GM06990 (cell line): ENCODE measurements around the gene CASZ1.

ENCODE experiments used
- DNase-seq: peaks from one replicate; pipeline ENCODE4 v3.0.0-alpha.2; 2011; ENCODE audit not compliant: insufficient read length; ENCODE audit errors: extremely low read depth
- H3K27me3 ChIP-seq: replicated peaks from 2 replicates; pipeline ENCODE4 v1.6.0; 2011; ENCODE audit warnings: low read length; ENCODE audit not compliant: control insufficient read depth, insufficient read depth
- H3K36me3 ChIP-seq: 2 replicates; pipeline ENCODE4 v1.5.1; 2011; ENCODE audit warnings: low read length; ENCODE audit not compliant: control insufficient read depth, insufficient read depth
- H3K4me3 ChIP-seq: replicated peaks from 2 replicates; pipeline ENCODE4 v1.5.1; 2011; ENCODE audit warnings: low read depth, mild to moderate bottlenecking, control low read depth, low read length
- TF ChIP-seq, protein P1 (sequence below): IDR thresholded peaks from 2 replicates; pipeline ENCODE4 v1.5.1; 2011; ENCODE audit warnings: low read length, control low read depth, mild to moderate bottlenecking, inconsistent platforms; ENCODE audit not compliant: insufficient read depth, poor library complexity, severe bottlenecking

CASZ1 gene

DNA sequence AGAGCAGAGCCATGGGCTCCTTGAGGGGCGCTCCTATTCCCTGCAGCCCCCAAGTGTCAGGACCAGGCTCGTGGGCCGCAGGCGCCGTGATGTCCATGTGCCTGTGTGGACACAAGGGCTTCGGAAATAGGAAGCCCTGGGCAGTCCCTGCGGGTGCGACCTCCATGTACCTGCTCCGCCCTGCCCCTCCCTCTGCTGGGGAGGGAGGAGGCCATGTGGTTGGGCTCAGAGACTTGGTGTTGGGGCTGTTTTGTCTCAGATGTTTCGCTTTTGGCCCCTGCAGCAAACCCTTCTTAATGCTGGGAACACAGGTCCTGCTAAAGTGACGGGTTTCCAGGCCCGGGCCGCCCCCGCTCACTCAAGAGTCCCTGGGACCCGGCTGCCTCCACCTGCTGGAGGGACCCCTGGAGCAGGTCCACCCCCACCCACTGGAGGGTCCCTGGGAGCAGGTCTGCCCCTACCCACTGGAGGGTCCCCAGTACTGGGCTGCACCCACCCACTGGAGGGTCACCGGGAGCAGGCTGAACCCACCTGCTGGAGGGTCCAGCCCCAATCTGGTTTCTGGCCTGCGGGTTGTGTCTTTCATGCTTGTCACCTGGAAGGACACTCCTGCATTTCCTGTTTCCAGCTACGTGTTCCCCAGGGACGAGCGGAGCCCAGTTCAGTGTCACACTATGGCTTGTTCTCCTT, 165.2 kb downstream of the CASZ1 start:
- TF ChIP-seq, protein P1, sequence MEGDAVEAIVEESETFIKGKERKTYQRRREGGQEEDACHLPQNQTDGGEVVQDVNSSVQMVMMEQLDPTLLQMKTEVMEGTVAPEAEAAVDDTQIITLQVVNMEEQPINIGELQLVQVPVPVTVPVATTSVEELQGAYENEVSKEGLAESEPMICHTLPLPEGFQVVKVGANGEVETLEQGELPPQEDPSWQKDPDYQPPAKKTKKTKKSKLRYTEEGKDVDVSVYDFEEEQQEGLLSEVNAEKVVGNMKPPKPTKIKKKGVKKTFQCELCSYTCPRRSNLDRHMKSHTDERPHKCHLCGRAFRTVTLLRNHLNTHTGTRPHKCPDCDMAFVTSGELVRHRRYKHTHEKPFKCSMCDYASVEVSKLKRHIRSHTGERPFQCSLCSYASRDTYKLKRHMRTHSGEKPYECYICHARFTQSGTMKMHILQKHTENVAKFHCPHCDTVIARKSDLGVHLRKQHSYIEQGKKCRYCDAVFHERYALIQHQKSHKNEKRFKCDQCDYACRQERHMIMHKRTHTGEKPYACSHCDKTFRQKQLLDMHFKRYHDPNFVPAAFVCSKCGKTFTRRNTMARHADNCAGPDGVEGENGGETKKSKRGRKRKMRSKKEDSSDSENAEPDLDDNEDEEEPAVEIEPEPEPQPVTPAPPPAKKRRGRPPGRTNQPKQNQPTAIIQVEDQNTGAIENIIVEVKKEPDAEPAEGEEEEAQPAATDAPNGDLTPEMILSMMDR, result no peak
- Histone ChIP-seq H3K27me3 (no peaks in the 10 kb centered on the region), H3K36me3 (peaks cover 5% of the 10 kb centered on the region), H3K4me3 (no peak overlapping the region)
- no peak for DNase-seq

DNA sequence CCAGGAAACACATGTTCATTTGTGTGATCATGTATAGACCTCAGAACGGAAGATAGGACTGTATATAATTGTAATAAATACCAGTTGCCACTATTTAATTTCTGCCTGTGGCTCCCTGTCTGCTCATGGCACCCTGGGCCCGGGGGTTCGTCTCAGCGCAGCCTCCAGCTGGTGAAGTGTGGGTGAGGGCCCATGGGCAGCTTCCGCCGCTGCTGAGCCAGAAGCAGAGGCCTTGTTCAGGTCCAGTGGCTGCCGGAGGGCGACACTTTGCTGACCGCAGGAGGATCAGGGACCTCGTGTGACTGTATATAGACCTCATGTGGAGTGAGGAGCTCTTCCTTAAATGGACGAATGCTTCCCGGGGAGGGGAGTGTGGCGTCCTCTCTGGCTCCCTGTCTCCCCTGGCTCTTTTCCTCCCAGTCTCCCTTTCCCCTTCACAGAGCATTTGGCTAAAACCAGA, 165.8 kb downstream of the CASZ1 start:
- no peaks in the 10 kb centered on the region for H3K27me3 ChIP-seq
- peaks cover 5% of the 10 kb centered on the region for H3K36me3 ChIP-seq
- no peak overlapping the region for H3K4me3 ChIP-seq
- no peak for DNase-seq
- TF ChIP-seq, protein P1, result no peak

DNA sequence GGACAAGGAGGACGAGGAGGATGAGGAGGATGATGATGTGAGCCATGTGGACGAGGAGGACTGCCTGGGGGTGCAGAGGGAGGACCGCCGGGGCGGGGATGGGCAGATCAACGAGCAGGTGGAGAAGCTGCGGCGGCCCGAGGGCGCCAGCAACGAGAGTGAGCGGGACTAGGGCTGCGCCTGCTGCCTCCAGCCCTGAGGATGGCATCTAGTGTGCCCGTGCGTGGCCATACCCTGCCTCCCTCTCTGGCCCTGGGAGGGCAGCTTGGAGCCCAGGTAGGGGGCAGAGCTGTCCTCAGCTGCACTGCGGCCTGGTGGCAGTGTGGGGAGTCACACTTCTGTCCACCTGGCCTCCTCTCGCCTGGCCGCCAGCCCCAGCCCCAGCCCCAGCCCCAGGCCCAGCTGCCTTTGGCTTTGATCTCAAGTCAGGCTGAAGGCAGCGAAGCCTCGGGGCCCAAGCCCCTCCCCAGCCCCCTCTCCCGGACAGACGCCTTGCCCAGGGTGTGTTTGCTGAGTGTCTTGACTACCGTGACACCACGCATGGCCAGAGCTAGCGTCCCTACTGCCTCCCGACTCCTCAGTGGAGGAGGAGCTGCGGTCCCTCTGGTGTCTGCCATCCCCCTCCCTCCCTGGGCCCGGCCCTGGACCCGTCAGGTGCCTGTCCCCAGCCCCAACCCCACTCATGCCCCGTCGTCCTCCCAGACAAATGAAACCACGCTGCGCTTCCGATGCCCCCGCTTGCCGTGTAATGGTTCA, 166.5 kb downstream of the CASZ1 start:
- H3K36me3 ChIP-seq, result peaks cover 5% of the 10 kb centered on the region
- H3K4me3 ChIP-seq, result no peak overlapping the region
- no peaks in the 10 kb centered on the region for H3K27me3 ChIP-seq
- TF ChIP-seq, protein P1, result no peak
- no peak for DNase-seq

DNA sequence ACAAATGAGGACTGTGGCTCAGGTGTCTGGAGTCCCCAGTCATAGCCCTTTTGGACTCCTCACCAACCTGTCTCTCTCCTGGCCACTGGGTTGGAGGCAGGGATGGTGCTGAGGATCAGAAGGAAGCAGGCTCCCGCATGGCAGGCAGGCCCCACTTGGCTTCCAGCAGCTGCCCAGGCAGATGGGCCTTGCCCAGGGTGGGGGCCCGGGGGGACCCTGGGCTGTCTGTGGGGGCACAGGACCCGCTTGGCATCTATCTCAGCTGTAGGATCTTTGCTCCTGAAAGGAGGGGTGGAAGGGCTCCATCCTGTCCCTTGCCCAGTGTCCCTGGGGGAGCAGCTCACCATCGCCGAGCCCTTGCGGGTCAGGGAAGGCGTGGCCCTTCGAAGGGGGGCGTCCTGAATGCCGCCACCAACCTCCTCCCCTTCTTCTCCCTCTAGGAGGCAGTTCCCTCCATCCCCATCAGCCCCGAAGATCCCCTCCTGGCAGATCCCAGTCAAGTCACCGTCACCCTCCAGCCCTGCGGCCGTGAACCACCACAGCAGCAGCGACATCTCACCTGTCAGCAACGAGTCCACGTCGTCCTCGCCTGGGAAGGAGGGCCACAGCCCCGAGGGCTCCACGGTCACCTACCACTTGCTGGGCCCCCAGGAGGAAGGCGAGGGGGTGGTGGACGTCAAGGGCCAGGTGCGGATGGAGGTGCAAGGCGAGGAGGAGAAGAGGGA, 167.2 kb downstream of the CASZ1 start:
- H3K4me3 ChIP-seq, result no peak overlapping the region
- H3K27me3 ChIP-seq, result no peaks in the 10 kb centered on the region
- TF ChIP-seq, protein P1, result no peak
- DNase-seq, result no peak
- peaks cover 11% of the 10 kb centered on the region for H3K36me3 ChIP-seq

DNA sequence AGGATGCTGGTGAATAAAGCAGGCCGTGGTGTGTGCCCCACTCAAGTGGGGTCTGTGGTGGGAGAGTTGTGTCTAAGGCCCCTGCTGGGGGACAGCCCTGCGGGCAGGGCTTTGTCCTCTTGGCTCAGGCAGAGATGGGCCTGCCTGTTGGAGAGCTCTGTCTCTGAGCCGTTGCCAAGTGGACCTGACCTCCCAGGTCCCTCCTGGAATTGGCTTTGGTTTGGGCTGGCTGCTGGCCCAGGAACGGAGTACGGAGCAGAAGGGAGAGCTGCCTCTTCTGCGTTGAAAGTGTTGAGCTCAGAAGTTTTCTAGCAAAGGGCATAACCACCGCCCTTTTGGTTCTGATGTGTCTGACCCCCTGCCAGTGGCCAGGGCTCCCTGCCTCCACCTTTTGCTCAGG, 167.8 kb downstream of the CASZ1 start:
- Histone ChIP-seq H3K4me3 (no peak overlapping the region), H3K27me3 (no peaks in the 10 kb centered on the region), H3K36me3 (peaks cover 13% of the 10 kb centered on the region)
- DNase-seq, result no peak
- TF ChIP-seq, protein P1, result no peak
